ENCODE results near the gene RALGPS1.

The RALGPS1 gene

DNA sequence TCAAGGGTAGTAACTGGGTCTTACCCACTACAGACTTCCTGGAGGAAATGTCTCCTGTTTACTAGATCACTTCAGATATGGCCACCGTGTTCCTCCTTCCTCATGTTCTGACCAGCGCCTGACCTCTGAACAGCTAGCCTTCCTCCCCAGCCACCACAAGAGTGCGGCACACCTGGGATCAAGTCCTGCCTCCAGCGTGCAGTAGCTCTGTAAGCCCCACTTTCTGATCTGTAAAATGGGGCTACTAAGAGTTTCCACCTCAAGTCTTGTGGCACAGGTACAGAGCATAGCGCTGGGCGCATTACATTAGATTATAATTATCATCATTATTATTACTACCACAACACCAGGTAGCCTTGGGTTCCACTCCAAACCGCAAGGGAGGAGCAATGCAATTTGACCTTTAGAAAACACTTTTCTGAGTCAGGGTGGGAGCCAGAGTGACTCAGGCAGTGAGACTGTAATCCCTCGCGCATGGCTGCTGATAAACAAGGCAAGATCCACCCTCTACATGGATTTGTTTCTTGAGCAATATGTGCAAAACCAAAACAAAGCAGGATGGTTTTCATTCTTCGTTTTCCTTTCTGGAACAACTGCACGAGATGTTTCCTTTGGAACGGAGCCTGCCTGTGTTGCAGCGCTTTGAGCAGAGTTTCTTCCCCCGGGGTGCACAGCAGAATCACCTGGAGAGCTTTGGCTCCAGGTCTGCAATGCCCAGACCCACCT is 272.8 kb downstream of the RALGPS1 start:
- Histone ChIP-seq H3K79me2 (no peaks in the 10 kb centered on the region), H3K27me3 (ENCODE audit: control insufficient read depth, insufficient read depth, low read length) (no peaks in the 10 kb centered on the region), H3K27ac (peak overlapping the region; percentile 61), H3K4me1 (peaks cover 2% of the 10 kb centered on the region), H3K36me3 (ENCODE audit: control insufficient read depth, insufficient read depth, low read length) (no peaks in the 10 kb centered on the region), H2AFZ (no peak overlapping the region), H3K4me2 (ENCODE audit: low read length) (no peak overlapping the region), H3K9me3 (ENCODE audit: control insufficient read depth, low read length) (no peaks in the 10 kb centered on the region), H3K9ac (no peak overlapping the region), H3K4me3 (ENCODE audit: low read depth, low read length) (no peak overlapping the region)
- TF ChIP-seq, protein P1, sequence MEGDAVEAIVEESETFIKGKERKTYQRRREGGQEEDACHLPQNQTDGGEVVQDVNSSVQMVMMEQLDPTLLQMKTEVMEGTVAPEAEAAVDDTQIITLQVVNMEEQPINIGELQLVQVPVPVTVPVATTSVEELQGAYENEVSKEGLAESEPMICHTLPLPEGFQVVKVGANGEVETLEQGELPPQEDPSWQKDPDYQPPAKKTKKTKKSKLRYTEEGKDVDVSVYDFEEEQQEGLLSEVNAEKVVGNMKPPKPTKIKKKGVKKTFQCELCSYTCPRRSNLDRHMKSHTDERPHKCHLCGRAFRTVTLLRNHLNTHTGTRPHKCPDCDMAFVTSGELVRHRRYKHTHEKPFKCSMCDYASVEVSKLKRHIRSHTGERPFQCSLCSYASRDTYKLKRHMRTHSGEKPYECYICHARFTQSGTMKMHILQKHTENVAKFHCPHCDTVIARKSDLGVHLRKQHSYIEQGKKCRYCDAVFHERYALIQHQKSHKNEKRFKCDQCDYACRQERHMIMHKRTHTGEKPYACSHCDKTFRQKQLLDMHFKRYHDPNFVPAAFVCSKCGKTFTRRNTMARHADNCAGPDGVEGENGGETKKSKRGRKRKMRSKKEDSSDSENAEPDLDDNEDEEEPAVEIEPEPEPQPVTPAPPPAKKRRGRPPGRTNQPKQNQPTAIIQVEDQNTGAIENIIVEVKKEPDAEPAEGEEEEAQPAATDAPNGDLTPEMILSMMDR (IDR thresholded peaks at IDR 0.05), result no peak

DNA sequence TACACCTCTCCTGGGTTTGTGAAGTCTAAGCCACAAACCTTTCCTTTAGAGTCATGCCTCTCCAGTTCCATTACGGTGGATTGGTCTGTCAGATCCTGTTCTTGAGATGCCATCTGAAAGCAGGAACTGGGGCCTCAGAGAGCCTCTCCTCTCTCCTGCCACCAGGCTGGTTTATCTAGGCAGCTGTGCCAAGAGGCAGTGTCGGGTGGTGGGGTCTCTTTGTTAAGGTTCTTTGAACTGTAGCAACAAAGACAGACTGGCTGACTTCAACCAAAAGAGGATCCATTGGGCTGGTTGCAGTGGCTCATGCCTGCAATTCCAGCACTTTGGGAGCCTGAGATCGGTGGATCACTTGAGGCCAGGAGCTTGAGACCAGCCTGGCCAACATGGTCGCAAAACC is 273.8 kb downstream of the RALGPS1 start:
- TF ChIP-seq, protein P1 (IDR thresholded peaks at IDR 0.05), result no peak
- Histone ChIP-seq H3K4me1 (peaks cover 2% of the 10 kb centered on the region), H3K9ac (no peak overlapping the region)

DNA sequence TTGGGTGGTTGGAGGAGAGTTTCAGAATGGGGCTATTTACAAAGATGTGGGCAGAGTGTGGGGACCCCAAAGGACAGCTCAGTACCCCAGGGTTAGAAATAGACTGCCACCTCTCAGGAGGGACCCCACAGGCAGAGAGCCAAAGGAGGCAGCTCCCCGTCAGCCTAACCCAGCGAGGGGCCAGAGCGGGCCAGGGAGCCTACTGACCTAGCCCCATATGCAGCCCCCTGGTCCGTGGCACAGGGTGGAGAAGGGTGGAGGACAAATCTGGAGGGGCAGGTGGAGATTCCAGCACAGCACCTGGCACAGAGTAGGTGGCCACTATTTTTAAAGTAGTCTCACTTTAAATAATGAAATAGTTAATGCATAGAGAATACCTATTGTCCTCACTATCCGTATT is 275.0 kb downstream of the RALGPS1 start:
- no peak overlapping the region for H3K9ac ChIP-seq
- TF ChIP-seq, protein P1 (IDR thresholded peaks at IDR 0.05), result no peak

More for the DNA sequence above, 273.8 kb downstream of the RALGPS1 start:
- Histone ChIP-seq H3K4me3 (ENCODE audit: low read depth, low read length) (no peak overlapping the region), H3K36me3 (ENCODE audit: control insufficient read depth, insufficient read depth, low read length) (no peaks in the 10 kb centered on the region), H3K27me3 (ENCODE audit: control insufficient read depth, insufficient read depth, low read length) (no peaks in the 10 kb centered on the region), H3K4me2 (ENCODE audit: low read length) (no peak overlapping the region), H3K9me3 (ENCODE audit: control insufficient read depth, low read length) (no peaks in the 10 kb centered on the region), H2AFZ (no peak overlapping the region), H3K79me2 (no peaks in the 10 kb centered on the region), H3K27ac (no peak overlapping the region)

DNA sequence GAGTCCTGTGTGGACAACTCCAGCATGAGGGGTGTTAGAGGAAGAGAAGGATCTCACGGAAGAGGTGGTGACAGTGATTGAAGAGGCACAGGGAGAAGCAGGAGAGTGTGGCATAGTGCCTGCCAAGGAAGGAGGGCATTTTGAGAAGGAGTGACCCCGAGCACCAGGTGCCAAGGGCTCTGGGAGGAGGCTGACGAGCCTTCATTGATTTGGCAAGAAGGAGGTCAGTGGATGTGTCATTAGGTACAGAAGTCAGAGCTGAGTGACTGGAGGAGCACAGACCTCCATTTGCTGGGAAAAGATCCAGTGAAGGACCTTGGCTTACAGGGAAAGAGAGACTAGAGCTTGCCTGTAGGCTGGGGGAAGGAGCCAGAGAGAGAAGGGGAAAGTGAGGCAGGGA is 278.2 kb downstream of the RALGPS1 start:
- Histone ChIP-seq H3K79me2 (no peaks in the 10 kb centered on the region), H3K4me1 (no peaks in the 10 kb centered on the region), H3K4me2 (ENCODE audit: low read length) (no peak overlapping the region), H3K36me3 (ENCODE audit: control insufficient read depth, insufficient read depth, low read length) (no peaks in the 10 kb centered on the region), H3K4me3 (ENCODE audit: low read depth, low read length) (no peak overlapping the region), H3K27me3 (ENCODE audit: control insufficient read depth, insufficient read depth, low read length) (no peaks in the 10 kb centered on the region), H3K27ac (no peak overlapping the region), H3K9ac (no peak overlapping the region), H3K9me3 (ENCODE audit: control insufficient read depth, low read length) (no peaks in the 10 kb centered on the region), H2AFZ (no peak overlapping the region)
- TF ChIP-seq, protein P1 (IDR thresholded peaks at IDR 0.05), result no peak

More for the DNA sequence above, 275.0 kb downstream of the RALGPS1 start:
- Histone ChIP-seq H3K4me3 (ENCODE audit: low read depth, low read length) (no peak overlapping the region), H3K79me2 (no peaks in the 10 kb centered on the region), H2AFZ (no peak overlapping the region), H3K4me1 (peaks cover 2% of the 10 kb centered on the region), H3K27me3 (ENCODE audit: control insufficient read depth, insufficient read depth, low read length) (no peaks in the 10 kb centered on the region), H3K9me3 (ENCODE audit: control insufficient read depth, low read length) (no peaks in the 10 kb centered on the region), H3K4me2 (ENCODE audit: low read length) (no peak overlapping the region), H3K27ac (no peak overlapping the region), H3K36me3 (ENCODE audit: control insufficient read depth, insufficient read depth, low read length) (no peaks in the 10 kb centered on the region)

DNA sequence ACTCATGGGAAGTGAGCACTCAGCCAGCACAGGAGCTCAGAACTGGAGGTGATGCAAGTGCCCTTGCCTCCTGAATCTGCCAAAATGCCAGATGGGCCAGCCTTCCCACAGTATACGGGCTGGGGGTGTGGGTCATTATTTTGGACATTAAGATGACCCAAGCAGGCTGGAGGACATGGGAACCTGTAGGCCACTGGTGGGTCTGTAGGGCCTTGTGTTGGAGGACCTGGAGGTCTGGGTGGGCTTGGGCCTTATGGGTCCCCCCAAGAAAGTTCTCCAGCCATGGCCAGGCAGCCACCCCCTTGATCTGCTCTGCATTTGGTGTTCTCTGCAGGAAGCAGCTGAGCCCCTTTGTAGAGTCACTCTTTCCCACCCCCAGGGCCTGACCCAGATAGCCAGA is 278.9 kb downstream of the RALGPS1 start:
- H2AFZ ChIP-seq, result no peak overlapping the region
- no peak overlapping the region for H3K27ac ChIP-seq
- H3K4me2 ChIP-seq (ENCODE audit: low read length), result no peak overlapping the region
- H3K27me3 ChIP-seq (ENCODE audit: control insufficient read depth, insufficient read depth, low read length), result no peaks in the 10 kb centered on the region
- H3K79me2 ChIP-seq, result no peaks in the 10 kb centered on the region
- H3K4me1 ChIP-seq, result no peaks in the 10 kb centered on the region
- TF ChIP-seq, protein P1 (IDR thresholded peaks at IDR 0.05), result no peak
- H3K36me3 ChIP-seq (ENCODE audit: control insufficient read depth, insufficient read depth, low read length), result no peaks in the 10 kb centered on the region
- H3K9ac ChIP-seq, result no peak overlapping the region
- no peaks in the 10 kb centered on the region for H3K9me3 ChIP-seq (ENCODE audit: control insufficient read depth, low read length)
- no peak overlapping the region for H3K4me3 ChIP-seq (ENCODE audit: low read depth, low read length)

Data from parathyroid adenoma (tissue), 2 donors.